ENCODE results near the gene SPON2.

Gene SPON2
- 3.8 to 182 (median 13.4) reads per million in 18 experiments for total RNA-seq

GRCh38 chr4:1172228-1172851, at the start of gene SPON2:
TSS of gene SPON2 (minus strand) at chr4:1172583.
- DNase-seq: peak in 1 of 2 donors; percentile 46

GRCh38 chr4:1221155-1221870, 48.9 kb upstream of the SPON2 start:
- no peak for DNase-seq

- no peak for DNase-seq
Measured at GRCh38 chr4:1220566-1220965, 48.2 kb upstream of the SPON2 start.

- peak in 1 of 2 donors; percentile 4 for DNase-seq
Measured at GRCh38 chr4:1219566-1219950, 47.2 kb upstream of the SPON2 start.

GRCh38 chr4:1218634-1219565, 46.5 kb upstream of the SPON2 start:
- DNase-seq: peak; percentile 58 to 61

- no peak for DNase-seq
Measured at GRCh38 chr4:1217366-1217765, 45.0 kb upstream of the SPON2 start.

GRCh38 chr4:1216869-1217294, 44.5 kb upstream of the SPON2 start:
- DNase-seq: peak; percentile 19 to 58

- DNase-seq: no peak
Measured at GRCh38 chr4:1216076-1216614, 43.8 kb upstream of the SPON2 start.

- DNase-seq: peak in 1 of 2 donors; percentile 16
Measured at GRCh38 chr4:1215141-1216075, 43.0 kb upstream of the SPON2 start.

- no peak for DNase-seq
Measured at GRCh38 chr4:1214101-1215095, 42.0 kb upstream of the SPON2 start.

GRCh38 chr4:1213336-1213995, 41.1 kb upstream of the SPON2 start:
- no peak for DNase-seq

GRCh38 chr4:1212546-1213335, 40.4 kb upstream of the SPON2 start:
- no peak for DNase-seq

- no peak for DNase-seq
Measured at GRCh38 chr4:1211891-1212545, 39.6 kb upstream of the SPON2 start.

GRCh38 chr4:1211371-1211770, 39.0 kb upstream of the SPON2 start:
- no peak for DNase-seq

GRCh38 chr4:1210971-1211370, 38.6 kb upstream of the SPON2 start:
- DNase-seq: no peak

- DNase-seq: no peak
Measured at GRCh38 chr4:1210241-1210841, 38.0 kb upstream of the SPON2 start.

- DNase-seq: no peak
Measured at GRCh38 chr4:1209821-1210220, 37.4 kb upstream of the SPON2 start.
